ENCODE measurements around the gene ARHGEF1. TPM values are rescaled to one million over a fixed set of nuclear protein-coding genes. Genes with fewer than 3 reads are reported as not detected.

The ARHGEF1 gene, protein sequence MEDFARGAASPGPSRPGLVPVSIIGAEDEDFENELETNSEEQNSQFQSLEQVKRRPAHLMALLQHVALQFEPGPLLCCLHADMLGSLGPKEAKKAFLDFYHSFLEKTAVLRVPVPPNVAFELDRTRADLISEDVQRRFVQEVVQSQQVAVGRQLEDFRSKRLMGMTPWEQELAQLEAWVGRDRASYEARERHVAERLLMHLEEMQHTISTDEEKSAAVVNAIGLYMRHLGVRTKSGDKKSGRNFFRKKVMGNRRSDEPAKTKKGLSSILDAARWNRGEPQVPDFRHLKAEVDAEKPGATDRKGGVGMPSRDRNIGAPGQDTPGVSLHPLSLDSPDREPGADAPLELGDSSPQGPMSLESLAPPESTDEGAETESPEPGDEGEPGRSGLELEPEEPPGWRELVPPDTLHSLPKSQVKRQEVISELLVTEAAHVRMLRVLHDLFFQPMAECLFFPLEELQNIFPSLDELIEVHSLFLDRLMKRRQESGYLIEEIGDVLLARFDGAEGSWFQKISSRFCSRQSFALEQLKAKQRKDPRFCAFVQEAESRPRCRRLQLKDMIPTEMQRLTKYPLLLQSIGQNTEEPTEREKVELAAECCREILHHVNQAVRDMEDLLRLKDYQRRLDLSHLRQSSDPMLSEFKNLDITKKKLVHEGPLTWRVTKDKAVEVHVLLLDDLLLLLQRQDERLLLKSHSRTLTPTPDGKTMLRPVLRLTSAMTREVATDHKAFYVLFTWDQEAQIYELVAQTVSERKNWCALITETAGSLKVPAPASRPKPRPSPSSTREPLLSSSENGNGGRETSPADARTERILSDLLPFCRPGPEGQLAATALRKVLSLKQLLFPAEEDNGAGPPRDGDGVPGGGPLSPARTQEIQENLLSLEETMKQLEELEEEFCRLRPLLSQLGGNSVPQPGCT
- 100 to 1,000 TPM in 1 of 2 donors, 10 to 100 TPM in 1; 75.3 to 104 TPM for total RNA-seq

DNA sequence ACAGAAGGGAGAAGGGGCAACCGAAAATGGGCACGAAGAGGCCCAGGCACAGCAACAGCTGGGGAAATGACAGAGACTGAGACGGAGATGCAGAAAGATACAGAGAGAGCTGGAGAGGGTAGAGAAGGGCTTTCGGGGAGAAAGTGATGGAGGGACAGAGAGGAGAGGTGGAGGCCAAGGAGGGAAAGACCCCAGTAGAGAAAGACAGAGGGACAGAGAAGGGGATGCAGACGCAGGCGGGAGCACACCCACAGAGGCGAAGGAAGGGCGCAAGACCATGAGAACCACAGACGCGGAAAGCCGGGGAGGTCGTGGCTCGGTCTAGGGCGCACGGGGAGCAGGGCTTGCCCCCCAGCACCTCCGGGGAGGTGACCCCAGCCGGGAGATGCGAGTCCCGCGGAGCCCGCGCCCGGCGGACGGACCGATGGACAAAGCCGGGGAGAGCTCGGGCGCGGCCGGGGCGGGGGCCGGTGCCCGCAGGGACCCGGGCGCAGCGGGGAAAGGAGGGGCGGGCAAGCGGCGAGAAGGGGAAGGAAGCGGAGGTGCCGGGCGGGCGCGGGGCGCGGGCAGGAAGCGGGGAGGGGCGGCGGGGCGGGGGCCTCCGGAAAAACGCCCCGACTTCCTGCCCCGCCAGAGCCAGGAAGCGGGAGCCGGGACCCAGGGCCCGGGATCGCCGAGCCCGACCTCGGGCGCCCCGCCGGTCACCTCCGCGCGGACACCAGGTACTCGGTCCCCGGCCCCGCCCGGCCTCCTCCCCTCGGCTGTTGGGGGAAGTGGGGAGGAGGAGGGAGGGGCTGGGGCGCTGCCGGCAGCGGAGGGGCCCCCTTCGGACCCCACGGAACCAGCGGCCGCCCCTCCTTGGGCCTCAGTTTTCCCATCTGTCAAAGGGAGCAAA is at the start of gene ARHGEF1:
Gene ARHGEF1 (plus strand): TSS at position 617 of the 895 bp plus-strand sequence. CDS start 4,899 bp downstream, outside the sequence.
- TF ChIP-seq, protein P1, sequence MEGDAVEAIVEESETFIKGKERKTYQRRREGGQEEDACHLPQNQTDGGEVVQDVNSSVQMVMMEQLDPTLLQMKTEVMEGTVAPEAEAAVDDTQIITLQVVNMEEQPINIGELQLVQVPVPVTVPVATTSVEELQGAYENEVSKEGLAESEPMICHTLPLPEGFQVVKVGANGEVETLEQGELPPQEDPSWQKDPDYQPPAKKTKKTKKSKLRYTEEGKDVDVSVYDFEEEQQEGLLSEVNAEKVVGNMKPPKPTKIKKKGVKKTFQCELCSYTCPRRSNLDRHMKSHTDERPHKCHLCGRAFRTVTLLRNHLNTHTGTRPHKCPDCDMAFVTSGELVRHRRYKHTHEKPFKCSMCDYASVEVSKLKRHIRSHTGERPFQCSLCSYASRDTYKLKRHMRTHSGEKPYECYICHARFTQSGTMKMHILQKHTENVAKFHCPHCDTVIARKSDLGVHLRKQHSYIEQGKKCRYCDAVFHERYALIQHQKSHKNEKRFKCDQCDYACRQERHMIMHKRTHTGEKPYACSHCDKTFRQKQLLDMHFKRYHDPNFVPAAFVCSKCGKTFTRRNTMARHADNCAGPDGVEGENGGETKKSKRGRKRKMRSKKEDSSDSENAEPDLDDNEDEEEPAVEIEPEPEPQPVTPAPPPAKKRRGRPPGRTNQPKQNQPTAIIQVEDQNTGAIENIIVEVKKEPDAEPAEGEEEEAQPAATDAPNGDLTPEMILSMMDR (IDR thresholded peaks at IDR 0.05): no peak

GRCh38 chr19:41837981-41838708 is 44.8 kb upstream of the ARHGEF1 start:
- H3K4me1 ChIP-seq (ENCODE audit: control insufficient read depth in 1 of 2, low read depth in 2 of 2): no peaks in the 10 kb centered on the region
- H3K36me3 ChIP-seq: no peaks in the 10 kb centered on the region
- DNase-seq (ENCODE audit: low spot score) (no peak), ATAC-seq (ENCODE audit: insufficient number of reproducible peaks, low FRiP score, low read depth) (no peak)
- H3K27me3 ChIP-seq (replicated peaks; ENCODE audit: insufficient read depth): no peaks in the 10 kb centered on the region
- H3K4me3 ChIP-seq: no peak overlapping the region
- TF ChIP-seq, protein P1 (IDR thresholded peaks at IDR 0.05): no peak
- no peak overlapping the region for H3K27ac ChIP-seq
- no peaks in the 10 kb centered on the region for H3K9me3 ChIP-seq

More for the DNA sequence above, at the start of gene ARHGEF1:
- DNase-seq (ENCODE audit: low spot score): no peak
- Histone ChIP-seq H3K9me3 (no peaks in the 10 kb centered on the region), H3K4me1 (ENCODE audit: control insufficient read depth in 1 of 2, low read depth in 2 of 2) (peaks cover 7 to 12% of the 10 kb centered on the region in 2 donors), H3K27me3 (replicated peaks; ENCODE audit: insufficient read depth) (no peaks in the 10 kb centered on the region), H3K27ac (peak within 1 kb of the TSS; percentile 71 to 80), H3K36me3 (no peaks in the 10 kb centered on the region), H3K4me3 (peak within 1 kb of the TSS; percentile 100)
- no peak for ATAC-seq (ENCODE audit: insufficient number of reproducible peaks, low FRiP score, low read depth)

- Histone ChIP-seq H3K4me3 (no peak overlapping the region), H3K27me3 (replicated peaks; ENCODE audit: insufficient read depth) (no peaks in the 10 kb centered on the region), H3K27ac (no peak overlapping the region), H3K36me3 (no peaks in the 10 kb centered on the region), H3K4me1 (ENCODE audit: control insufficient read depth in 1 of 2, low read depth in 2 of 2) (no peaks in the 10 kb centered on the region), H3K9me3 (no peaks in the 10 kb centered on the region)
- TF ChIP-seq, protein P1 (IDR thresholded peaks at IDR 0.05): no peak
- ATAC-seq (ENCODE audit: insufficient number of reproducible peaks, low FRiP score, low read depth) (no peak), DNase-seq (ENCODE audit: low spot score) (no peak)
Measured at GRCh38 chr19:41839211-41839610, 43.8 kb upstream of the ARHGEF1 start.

- Histone ChIP-seq H3K27me3 (replicated peaks; ENCODE audit: insufficient read depth) (no peaks in the 10 kb centered on the region), H3K4me3 (no peak overlapping the region), H3K27ac (no peak overlapping the region), H3K4me1 (ENCODE audit: control insufficient read depth in 1 of 2, low read depth in 2 of 2) (no peaks in the 10 kb centered on the region), H3K36me3 (no peaks in the 10 kb centered on the region), H3K9me3 (no peaks in the 10 kb centered on the region)
- TF ChIP-seq, protein P1 (IDR thresholded peaks at IDR 0.05): no peak
- ATAC-seq (ENCODE audit: insufficient number of reproducible peaks, low FRiP score, low read depth) (no peak), DNase-seq (ENCODE audit: low spot score) (no peak)
Measured at GRCh38 chr19:41843371-41843770, 39.6 kb upstream of the ARHGEF1 start.
